HG03575 (cell line): Measurements from ENCODE around the gene GAL3ST1.
"Not testable (repeated sequence)": the region's sequence is repeated elsewhere in the genome, so short reads cannot be mapped to it uniquely, and the experiment has no call there.

Experiments
- ATAC-seq: cut with Tn5 transposase; IDR thresholded peaks from one replicate; pipeline ENCODE4 v1.9.1; 2021; ENCODE audit not compliant: unreplicated experiment, insufficient number of reproducible peaks, low FRiP score; ENCODE audit errors: extremely low read depth

Gene GAL3ST1

DNA sequence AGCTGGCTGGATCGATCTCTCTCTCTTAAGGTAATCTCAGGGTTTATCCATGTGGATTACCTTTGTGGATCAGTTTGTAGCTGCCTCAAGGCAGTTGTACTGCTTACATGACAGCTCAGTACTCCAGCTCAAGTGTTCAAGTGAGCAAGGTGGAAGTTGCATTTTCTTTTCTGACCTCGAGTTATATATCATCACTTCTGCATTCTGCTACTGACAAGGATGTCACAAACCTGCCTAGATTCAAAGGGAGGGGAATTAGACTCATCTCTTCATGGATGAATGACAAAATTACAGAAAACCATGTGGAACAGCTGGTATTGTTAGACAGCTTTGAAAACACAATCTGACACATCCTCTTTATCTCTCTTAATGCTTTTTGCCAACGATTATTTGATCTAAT is 26.5 kb upstream of the GAL3ST1 start:
- no peak for ATAC-seq

- ATAC-seq: no peak
Observed at GRCh38 chr22:30598986-30599385, 24.5 kb upstream of the GAL3ST1 start.

DNA sequence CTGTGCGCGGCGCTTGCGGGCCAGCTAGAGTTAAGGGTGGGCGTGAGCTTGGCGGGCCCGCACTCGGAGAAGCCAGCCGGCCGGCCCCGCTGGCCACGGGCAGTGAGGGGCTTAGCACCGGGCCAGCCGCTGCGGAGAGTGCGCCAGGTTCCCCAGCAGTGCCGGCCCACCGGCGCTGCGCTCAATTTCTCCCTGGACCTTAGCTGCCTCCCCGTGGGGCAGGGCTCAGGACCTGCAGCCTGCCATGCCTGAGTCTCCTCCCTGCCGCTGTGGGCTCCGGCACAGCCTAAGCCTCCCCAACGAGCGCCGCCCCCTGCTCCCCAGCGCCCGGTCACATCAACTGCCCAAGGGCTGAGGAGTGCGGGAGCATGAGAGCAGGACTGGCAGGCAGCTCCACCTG is 22.4 kb upstream of the GAL3ST1 start:
- ATAC-seq: no peak

DNA sequence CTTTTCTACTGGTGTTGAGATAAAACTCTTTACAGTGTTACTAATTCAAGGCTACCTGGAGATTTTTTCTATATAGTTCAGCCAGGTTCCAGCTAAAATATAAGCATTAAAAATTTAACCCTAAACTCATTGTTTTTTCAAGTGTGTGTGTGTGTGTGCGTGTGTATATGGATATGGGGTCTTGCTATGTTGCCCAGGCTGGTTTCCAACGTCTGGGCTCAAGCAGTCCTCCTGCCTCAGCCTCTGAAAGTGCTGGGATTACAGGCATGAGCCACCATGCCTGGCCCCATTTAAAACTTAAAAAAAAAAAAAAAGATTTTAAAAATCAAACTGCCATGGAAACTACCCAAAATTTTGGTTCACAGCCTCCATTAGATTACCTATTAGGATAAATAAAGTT is 21.7 kb upstream of the GAL3ST1 start:
- no peak for ATAC-seq

DNA sequence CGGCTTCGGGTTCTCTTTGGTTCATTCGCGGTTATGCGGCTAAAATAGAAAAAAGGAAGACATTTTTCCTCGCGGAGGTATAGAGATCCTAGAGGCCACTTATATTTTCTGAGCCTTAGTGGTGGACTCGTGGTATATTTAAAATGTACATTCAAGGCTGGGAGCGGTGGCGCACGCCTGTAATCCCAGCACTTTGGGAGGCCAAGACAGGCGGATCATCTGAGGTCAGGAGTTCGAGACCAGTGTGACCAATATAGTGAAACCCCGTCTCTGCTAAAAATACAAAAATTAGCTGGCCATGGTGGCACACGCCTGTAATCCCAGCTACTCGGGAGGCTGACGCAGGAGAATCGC is 17.9 kb upstream of the GAL3ST1 start:
- not testable (repeated sequence) for ATAC-seq

DNA sequence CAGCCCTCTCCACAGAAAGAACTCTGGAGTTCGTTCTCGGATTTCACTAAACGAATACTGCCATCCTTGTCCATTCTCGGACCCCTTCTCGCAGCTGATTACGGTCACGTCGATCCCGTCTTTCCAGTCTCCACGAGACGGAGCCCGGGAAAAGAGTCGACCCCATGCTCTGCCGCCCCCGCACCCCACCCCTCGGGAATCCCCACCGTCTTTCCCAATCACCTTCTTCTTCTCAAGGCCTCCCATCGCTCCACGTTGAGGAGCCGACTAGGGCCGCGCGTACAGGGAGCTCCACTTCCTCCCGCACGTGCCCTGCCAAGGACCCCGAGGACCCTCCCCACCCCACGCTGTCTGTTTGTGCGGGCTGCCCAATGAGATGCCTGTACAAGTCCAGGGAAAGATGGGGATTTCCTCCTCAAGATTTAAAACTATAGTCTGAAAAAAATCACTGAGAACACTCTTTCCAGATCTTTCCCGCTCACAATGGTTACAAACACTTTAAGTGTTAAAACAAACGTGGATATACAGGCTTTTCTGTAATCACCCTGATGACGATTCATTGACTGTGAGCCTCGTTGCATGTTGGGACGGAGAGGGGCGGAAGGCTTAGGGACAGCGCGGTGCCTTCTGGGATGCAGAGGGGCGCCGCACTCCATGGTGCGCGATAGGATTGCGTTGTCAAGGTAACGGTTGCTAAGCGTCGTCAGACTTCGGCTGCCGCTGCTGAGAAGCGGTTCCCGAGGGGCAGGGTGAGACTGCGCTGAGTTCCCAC is 17.3 kb upstream of the GAL3ST1 start, which contains the start of gene PES1:
Gene PES1 (minus strand): TSS at position 323 of the 772 bp plus-strand sequence. CDS start 77 bp downstream, at position 246.
- ATAC-seq: no peak

DNA sequence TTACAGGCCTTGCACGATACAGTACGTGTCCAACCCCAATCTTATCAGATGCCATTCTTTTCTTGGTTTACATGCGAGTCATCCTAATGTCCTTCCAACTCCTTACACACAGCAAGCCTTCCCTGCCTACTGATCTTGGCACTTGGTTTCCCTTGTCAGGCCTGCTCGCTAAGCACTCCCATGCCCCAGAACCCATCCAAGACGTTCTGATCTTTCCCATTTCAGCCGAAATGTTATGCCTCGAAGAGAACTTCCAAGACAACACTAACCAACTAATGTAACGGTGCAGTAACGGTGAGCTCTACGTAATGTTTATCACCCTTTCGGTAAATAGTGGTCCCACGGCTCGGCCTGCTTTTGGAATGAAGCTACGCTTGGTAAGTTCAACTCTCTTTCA is 16.7 kb upstream of the GAL3ST1 start:
- no peak for ATAC-seq

DNA sequence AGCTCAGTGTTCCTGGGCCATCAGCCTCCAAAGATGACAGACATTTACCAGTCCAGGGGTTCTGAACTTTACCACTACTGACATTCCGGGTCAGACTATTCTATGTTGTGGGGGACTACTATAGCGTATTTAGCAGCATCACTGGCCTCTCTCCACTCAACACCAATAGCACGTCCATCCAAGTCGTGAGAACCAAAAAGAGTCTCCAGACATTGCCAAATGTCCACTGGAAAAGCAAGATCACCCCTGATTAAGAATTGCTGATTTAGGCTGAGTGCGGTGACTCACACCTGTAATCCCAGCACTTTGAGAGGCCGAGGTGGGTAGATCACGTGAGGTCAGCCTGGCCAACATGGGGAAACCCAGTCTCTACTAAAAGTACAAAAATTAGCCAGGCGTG is 11.9 kb upstream of the GAL3ST1 start:
- no peak for ATAC-seq

DNA sequence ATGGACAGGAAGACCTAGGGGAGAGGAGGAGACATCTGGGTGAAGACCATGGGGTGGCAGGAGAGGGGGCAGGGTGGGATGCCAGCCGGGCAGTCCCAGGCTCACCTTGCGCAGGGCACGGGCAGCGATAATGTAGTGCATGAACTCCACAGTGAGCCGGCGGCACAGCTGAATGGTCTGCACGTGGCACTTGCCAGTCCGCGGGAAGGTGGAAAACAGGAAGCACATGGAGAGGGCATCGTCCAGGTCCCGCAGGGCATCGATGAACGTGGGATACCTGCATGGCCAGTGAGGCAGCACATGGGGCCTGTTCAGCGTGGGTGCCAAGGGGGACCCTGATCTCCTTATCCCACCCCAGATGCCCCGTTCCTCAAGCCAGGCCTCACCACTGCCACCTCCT is 10.0 kb upstream of the GAL3ST1 start:
- ATAC-seq: no peak

DNA sequence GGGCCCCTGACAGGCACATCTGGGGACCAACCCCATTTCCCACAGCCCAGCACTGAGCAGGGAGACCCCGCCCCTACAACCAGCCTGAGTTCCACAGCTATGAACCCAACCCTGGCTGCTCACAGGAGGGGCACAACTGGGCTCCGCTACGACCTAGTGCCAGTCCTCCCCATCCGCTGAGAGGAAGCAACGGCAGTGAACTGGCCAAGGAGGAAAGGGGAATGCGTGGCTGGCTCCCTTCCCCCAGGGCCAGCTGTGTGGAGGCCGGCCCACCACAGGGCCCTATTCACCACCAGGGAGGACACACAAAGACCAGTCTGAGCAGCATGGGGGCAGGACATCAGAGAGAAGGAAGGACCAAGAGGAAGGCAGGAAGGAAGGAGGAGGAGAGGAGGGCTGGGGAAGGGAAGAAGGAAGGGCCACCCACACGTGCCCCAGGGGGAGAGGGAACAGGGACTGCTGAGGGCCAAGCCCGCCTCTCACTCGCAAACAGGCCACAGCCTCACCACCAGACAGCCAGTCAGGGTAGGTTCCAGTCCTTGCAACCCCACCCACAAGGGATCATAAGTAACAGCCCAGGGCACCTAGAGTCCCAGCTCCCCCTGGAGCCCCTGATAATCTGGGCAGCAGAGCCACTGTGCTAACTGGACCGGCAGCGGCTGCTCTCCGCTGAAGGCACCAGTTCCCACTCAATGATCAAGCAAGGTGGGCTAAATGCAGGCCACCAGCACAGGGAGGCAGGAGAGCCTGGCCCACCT is 8.5 kb upstream of the GAL3ST1 start:
- no peak for ATAC-seq

DNA sequence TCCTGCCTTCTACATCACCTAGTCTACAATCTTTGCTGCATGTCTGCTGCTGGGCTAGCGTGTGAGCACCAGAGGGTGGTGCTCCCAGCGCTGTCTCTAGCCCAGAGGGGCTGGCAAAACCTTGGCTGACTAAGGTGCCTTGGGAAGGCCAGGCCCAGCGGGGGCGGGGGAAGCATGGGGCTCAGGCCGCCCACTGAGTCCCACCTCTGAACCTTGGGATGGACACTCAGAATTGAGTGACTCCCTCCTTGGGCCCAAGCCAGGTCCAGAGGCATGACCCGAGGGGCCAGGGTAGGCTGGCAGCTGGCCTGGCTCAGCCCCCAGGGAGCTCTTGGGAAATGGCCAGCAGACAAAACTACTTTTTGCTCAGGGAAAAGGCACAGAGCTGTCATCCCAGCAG is 7.6 kb upstream of the GAL3ST1 start:
- ATAC-seq: no peak

GRCh38 chr22:30580896-30581295 is 6.4 kb upstream of the GAL3ST1 start:
- ATAC-seq: no peak

DNA sequence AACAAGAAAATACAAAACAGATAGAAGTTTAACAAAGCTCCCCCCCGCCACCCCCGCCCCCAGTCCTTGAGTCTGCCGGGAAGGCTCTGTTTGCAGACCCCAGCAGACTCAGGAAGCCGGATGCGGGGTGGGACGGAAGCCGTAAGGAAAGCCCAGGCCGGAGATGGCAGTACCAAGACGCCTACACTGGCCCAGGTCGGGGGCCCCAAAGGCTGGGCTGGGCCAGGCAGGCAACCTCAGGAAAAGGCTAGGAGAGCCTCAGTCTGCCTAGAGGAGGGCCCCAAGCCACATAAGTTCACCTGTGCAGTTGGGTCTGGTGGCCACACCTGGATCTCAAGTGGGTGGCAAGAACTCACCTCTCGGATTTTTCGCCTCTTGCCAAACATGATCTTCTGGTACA is 4.0 kb upstream of the GAL3ST1 start:
- ATAC-seq: no peak

- no peak for ATAC-seq
Observed at GRCh38 chr22:30575859-30576258, 1.4 kb upstream of the GAL3ST1 start.

DNA sequence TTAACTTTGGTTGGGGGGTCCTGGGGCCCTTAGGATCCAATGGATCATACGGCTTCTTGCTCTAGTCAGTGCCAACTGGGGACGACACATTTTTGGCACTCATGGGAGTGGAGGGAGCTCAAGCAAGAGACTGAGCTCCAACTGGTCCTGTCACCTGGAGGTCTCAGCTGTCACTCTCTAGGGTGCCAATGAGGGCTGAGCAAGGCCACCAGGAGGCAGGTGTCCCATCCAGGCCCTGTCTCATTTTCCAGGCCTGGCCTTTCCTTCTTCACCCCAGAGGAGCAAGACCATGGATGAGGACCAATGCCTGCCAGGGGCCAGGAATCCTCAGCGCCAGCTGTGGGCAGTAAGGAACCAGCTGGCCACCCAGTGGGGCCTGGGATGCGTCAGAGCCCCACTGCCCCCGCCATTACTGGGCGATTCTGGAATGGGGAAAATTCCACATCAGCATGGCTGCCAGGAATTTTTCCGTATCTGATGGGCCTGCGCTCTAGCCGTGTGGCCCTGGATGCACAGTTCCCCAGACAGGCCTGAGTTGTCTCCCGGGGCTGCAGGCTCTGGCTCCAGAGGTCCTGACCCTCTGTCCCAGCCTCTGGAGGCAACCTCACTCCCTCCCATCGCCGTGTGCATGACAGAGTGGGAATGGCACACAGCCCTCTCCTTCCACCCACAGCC is 669 bp upstream of the GAL3ST1 start:
- ATAC-seq: no peak

GRCh38 chr22:30573594-30574094 is 821 bp downstream of the GAL3ST1 start:
- no peak for ATAC-seq

- no peak for ATAC-seq
Observed at GRCh38 chr22:30572840-30573593, 1.4 kb downstream of the GAL3ST1 start.

DNA sequence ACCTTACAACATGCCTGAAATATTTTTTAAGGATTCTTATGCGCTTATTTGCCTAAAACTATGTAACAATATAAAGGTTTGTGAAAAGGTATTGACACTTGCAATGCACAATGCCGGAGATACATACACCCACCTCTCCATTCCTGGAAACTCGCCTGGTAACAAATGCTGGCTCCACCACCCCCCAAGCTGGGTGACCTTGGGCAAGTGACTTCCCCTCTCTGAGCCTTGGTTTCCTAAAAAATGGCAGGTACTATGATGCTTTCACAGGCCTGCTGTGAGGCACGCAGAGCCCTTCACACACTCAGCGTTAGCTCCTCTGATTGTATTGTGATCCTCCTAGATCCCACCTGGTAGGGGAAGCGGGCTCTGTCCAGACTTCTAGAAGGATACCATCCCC is 2.3 kb downstream of the GAL3ST1 start:
- no peak for ATAC-seq

DNA sequence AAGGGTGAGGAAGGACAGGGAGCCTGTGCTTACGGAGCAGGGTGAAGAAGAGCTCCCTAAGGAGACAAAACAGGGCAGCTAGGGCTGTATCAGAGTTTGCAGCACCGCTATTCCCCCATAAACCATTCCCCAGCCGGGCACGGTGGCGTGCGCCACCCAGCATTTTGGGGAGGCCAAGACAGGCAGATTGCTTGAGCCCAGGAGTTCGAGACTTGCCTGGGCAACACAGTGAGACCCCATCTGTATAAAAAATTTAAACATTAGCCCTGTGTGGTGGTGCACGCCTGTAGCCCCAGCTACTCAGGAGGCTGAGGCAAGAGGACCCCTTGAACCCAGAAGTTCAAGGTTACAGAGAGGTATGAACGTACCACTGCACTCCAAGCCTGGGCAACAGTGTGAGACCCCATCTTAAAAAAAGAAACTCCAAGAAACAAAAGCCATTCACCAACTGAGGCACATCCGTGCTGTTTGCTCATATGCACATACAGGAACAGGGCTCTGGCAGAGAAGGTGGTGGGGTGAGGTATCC is 4.7 kb downstream of the GAL3ST1 start:
- ATAC-seq: no peak
